Measurements from ENCODE around the gene YIPF1.
"Not testable (repeated sequence)": the region's sequence is repeated elsewhere in the genome, so short reads cannot be mapped to it uniquely, and the experiment has no call there.

YIPF1 gene

DNA sequence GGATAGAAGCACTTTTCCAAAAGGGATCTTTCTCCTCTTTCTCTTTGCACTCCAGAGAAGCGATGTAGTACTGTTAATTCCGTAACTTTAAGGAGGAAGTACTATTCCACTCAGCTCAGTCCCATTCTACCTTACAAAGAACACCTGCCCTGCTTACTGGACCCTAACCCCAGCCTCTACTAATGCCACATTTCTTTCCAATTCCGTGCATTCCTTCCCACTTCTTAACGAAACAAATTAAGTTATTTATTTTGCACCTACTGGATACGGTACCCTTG lies 52.0 kb downstream of the YIPF1 start:
- DNase-seq = no peak

DNA sequence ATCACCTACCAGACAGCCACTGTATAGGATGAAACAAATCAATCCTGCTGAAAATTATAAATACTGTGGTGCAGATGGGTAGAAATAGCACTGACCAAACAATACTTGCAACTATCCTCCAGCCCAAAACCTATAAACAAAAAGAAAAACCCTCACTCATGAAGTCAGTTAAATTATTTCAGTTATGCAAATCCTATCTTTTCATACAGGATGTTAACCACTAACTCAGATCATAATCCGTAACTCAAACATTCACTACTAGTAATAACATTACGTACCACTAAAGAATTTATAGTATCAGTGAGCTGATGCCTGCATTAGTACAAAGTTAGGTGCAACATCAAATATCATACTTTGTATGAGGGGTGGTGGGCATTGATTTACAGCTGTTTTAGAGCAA lies 54.1 kb downstream of the YIPF1 start:
- DNase-seq = no peak

DNA sequence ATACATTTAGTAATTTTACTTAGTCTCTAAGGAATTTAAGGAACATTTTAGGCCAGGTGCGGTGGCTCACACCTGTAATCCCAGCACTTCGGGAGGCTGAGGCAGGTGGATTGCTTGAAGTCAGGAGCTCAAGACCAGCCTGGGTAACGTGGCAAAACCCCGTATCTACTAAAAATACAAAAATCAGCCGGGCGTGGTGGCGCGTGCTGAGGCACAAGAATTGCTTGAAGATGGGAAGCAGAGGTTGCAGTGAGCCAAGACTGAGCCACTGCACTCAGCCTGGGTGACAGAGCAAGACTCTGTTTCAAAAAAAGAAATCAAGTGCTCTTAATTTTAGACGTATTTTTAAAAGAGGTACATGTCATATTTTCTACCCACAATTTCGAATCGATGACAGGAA lies 54.8 kb downstream of the YIPF1 start:
- no peak for DNase-seq

DNA sequence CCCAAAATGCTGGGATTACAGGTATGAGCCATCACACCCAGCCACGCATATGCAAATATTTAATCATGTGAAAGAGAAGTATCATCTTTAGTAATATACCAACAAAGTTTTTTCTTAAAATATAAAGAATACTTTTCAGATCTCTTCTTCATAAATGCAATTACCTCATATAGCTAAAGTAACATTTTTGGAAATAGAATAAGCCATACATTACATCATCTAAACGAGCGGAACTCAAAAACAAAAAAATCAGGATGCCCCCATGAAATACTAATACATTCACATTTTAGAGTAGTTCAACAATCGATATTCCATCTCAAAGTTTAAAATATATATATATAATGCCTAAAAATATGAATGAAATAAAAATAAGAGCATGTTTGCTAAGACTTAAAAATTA lies 56.2 kb downstream of the YIPF1 start:
- no peak for DNase-seq

DNA sequence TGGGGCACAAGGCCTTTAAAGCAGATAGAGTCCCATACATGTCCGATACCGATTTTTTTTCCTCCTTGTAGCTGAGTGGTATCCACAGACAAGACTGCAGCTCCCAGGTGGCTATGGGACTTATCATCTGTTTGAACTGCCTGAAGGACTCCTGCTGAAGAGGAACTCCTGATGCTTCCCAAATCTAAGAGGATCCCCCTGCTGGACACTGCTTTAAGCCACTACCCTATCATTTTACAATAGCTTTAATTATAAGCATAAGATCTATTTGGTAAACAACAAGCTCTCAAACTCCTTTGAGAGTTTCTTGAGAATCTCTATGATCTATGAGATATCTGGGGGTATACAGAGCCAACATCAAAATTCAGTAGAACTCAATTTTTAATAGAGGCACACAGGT lies 63.2 kb downstream of the YIPF1 start:
- no peak for DNase-seq

DNA sequence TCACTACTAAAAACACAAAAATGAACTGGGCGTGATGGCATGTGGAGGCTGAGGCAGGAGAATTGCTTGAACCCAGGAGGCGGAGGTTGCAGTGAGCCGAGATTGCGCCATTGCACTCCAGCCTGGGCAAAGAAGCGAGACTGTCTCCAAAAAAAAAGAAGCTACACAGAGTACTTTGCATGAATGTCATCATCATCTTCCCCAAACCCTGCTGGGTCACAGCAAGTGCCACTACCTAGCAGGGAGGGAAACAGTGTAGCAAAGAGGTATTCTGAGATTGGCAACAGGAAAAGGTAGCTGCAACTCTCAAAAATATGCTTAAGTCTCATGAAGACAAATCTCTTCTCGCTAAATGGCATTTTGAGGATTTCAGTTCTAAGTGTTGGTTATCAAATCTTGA lies 64.3 kb downstream of the YIPF1 start:
- no peak for DNase-seq

DNA sequence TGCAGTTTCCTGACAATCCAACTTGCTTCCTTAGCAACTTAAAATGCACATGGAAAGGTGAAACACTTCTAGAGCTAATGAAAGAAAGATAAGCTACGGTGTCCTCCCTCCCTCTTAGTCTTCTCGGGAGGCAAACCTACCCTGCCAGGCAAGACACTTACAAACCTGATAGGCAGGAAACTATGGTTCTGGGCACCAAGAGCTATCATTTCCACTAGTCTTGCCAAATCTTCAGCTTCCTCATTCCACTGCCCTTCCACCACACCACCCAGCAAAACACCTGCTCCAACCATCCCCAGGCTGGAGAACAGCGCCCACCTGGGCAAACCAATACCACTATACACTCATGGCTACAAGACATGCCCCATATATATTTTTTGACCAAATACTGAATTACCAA lies 66.7 kb downstream of the YIPF1 start:
- DNase-seq = no peak

DNA sequence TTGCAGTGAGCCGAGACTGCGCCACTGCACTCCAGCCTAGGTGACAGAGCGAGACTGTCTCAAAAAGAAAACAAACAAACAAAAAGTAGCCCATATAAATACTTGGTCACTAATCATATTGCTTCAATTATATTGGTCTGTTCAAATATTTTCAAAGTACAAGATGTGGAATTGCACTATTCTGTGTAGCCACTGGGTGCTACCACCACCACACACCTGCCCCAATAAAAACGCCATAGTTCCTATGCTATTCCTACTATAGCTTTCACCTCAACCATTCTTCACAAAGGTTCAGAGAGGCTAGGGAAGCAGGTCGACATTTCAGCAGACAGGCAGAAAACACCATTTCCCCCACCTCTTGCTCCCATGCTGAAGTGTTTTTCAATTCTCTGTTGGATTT lies 68.2 kb downstream of the YIPF1 start:
- no peak for DNase-seq

DNA sequence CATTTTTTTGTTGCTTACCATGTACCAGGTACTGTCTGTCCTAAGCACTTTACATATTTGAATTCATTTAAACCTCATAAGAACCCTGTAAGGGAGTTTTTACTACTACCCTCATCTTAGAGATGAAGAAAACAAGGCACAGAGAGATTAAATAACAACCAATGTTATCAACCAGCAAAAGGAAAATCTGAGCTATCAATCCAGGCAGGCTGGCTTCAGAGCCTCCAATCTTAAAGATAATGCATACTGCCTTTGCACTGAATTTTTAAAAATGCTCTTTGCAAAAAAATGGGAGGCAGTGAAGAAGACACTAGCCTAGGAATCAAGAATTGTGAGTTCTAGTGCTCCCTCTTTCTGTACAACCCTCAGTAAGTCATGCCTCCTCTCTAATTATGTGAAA lies 70.2 kb downstream of the YIPF1 start:
- no peak for DNase-seq

DNA sequence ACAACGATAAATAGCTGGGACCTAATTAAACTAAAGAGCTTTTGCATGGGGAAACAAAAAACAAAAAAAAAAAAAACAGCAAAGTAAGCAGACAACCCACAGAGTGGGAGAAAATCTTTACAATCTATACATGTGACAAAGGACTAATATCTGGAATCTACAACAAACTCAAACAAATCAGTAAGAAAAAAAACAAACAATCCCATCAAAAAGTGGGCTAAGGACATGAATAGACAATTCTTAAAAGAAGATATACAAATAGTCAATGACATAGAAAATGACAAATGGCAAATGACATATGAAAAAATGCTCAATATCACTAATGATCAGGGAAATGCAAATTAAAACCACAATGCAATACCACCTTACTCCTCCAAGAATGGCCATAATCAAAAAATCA lies 73.0 kb downstream of the YIPF1 start:
- not testable (repeated sequence) for DNase-seq

DNA sequence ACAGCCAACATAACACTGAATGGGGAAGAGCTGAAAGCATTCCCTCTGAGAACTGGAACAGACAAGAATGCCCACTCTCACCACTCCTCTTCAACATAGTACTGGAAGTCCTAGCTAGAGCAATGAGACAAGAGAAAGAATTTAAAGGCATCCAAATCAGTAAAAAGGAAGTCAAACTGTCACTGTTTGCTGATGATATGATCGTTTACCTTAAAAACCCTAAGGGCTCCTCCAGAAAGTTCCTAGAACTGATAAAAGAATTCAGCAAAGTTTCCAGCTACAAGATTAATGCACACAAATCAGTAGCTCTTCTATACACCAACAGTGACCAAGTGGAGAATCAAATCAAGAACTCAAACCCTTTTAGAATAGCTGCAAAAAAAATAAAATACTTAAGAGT lies 74.1 kb downstream of the YIPF1 start:
- not testable (repeated sequence) for DNase-seq

DNA sequence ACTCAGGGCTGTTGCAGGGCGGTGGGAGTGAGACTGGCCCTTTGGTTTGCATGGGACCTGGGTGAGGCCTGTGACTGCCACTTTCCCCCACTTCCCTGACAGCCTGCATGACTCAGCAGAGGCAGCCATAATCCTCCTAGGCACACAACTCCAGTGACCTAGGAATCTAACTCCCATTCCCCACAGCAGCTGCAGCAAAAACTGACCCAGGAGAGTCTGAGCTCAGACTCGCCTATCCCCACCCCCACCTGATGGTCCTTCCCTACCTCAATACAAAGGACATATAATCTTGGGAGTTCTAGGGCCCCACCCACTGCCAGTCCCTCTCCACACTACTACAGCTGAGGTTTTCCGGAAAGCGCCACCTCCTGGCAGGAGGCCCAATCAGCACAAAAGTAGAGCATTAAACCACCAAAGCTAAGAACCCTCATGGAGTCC lies 78.2 kb downstream of the YIPF1 start:
- DNase-seq = no peak

DNA sequence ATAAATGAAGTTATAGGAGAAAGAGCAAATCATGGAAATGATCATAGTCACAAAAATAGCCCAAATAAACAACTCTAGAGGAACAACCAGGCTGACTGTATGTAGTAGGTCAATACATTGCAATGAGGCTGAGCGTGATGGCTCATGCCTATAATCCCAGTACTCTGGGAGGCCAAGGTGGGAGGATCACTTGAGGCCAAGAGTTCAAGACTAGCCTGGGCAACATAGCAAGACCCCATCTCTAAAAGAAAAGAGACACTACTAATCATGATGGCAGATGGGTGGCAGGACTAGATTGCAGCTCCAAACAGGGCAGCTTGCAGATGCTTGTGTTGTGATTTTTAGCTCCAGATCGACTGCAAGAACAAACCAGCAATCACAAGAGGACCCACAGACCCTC lies 79.1 kb downstream of the YIPF1 start:
- DNase-seq = no peak

DNA sequence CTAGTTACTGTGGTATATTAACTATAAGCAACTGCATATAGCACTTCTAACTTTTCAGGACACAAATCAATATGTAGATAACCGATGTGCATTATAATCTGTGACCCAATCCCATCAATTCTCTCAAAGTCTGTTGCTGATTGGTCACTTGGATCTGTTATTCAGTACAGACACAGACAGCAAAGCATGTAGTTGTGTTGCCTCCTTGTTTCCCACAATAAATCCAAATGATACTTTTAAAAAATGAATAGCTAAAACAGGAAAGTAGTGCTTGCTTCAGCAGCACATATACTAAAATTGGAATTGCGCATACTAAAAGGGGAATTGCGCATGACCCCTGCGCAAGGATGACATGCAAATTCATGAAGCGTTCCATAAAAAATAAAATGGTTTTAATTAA lies 79.6 kb downstream of the YIPF1 start:
- DNase-seq = no peak

DNA sequence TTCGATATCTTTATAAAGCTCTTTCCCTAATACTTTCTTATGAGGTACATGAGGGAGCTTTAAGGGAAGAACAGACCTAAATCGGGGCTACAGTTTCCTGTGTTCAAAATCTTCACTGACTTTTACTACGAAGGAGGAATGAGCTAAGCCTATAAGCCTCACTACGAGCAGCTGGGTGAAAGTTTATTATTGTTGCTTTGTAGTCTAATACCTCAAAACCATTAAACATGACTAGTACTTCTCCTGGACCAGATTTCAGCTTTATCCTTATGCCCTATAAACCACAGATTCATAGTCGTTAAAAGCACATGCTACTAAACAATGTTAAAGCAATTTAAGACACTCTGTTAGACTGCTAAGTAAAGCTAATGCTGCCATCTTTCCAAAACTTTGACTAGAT lies 81.7 kb downstream of the YIPF1 start:
- DNase-seq = no peak

DNA sequence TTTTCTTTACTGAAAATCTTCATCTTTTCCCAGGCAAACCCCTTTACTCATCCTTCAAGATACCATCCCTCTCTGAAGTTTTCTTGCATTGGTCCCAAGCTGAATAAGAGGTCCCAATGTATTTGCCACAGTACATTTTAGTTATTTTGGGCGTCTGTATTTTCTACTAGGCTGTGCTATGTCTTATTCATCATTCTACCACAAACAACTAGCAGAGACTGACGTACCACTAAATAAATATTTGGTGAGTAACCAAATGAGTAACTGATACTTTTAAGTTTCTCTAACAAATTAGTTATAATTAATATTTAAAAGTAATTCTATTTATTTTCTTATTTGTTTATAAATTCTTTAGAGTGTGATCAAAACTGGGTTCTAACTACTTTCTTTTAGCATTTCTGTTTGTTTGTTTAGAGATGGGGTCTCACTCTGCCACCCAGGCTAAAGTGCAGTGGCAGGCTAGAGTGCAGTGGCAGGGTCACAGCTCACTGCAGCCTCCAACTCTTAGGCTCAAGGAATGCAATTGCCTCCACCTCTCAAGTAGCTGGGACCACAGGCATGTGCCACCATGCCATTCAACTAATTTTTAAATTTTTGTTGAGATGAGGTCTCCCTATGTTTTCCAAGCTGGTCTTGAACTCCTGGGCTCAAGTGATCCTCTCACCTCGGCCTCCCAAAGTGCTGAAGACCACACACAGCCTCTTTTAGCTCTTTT lies 84.6 kb downstream of the YIPF1 start:
- no peak for DNase-seq

DNA sequence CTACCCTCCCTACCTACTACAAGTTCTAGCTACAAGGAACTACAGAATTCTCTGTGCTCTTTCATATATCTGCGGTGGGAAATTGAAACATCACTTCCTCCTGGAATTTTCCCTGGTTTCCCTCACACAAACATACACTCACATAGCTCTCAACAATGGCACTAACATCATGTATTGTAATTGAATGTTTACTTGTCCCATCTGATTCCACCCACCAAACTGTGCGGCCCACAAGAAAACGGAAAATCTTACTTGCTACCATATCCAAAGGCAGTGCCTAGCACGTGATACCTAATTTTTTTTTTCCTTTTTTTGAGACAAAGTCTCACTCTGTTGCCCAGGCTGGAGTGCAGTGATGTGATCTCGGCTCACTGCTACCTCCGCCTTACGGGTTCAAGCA lies 85.4 kb downstream of the YIPF1 start:
- DNase-seq = no peak
